Activated T-cell treated with anti-CD3 and anti-CD28 coated beads, Interleukin-2, amount 50 U/mL, for 72 hours (primary cell): Measurements from ENCODE around the gene FAM171A2. TPM values are rescaled to one million over a fixed set of nuclear protein-coding genes. Genes with fewer than 3 reads are reported as not detected.
"Not testable (repeated sequence)": the region's sequence is repeated elsewhere in the genome, so short reads cannot be mapped to it uniquely, and the experiment has no call there.

ENCODE experiments used
- ATAC-seq, 2 donors: fragments of 150-1000 bp; cut with Tn5 transposase; replicated peaks in 1 of 2; 2 replicates each; pipeline ENCODE4 v1.10.0; 2021; ENCODE audit warnings: moderate library complexity in 2 of 2, mild to moderate bottlenecking in 1 of 2
- DNase-seq, 2 donors: peaks; one replicate each; pipeline ENCODE4 v3.0.0; 2021 to 2022; ENCODE audit warnings: mixed read lengths in 1 of 2
- H3K27ac Mint-ChIP-seq: one replicate; pipeline ENCODE4 v1.8.0; 2022; ENCODE audit warnings: mild to moderate bottlenecking, moderate library complexity, mixed read lengths
- H3K27me3 Mint-ChIP-seq: one replicate; pipeline ENCODE4 v1.8.0; 2022; ENCODE audit warnings: low read depth, mixed read lengths
- H3K36me3 Mint-ChIP-seq, 2 donors: one replicate each; pipeline ENCODE4 v1.8.0; 2022; ENCODE audit warnings: mixed read lengths in 2 of 2, mild to moderate bottlenecking in 1 of 2; ENCODE audit not compliant: insufficient read depth in 2 of 2
- H3K4me1 Mint-ChIP-seq: one replicate; pipeline ENCODE4 v1.8.0; 2022; ENCODE audit warnings: low read depth, mixed read lengths
- H3K4me3 Mint-ChIP-seq, 2 donors: one replicate each; pipeline ENCODE4 v1.8.0; 2022; ENCODE audit warnings: mild to moderate bottlenecking in 2 of 2, mixed read lengths in 2 of 2, moderate library complexity in 2 of 2
- H3K9me3 Mint-ChIP-seq, 2 donors: one replicate each; pipeline ENCODE4 v1.8.0; 2022; ENCODE audit warnings: mixed read lengths in 2 of 2
- total RNA-seq, 2 donors: library from RNA; stranded (reverse); gene quantifications; one replicate each; pipeline ENCODE4 v1.2.3, GENCODE V29; 2022

The FAM171A2 gene
- total RNA-seq, 2 donors from 2014 or later = 0.14 to 0.41 TPM

DNA sequence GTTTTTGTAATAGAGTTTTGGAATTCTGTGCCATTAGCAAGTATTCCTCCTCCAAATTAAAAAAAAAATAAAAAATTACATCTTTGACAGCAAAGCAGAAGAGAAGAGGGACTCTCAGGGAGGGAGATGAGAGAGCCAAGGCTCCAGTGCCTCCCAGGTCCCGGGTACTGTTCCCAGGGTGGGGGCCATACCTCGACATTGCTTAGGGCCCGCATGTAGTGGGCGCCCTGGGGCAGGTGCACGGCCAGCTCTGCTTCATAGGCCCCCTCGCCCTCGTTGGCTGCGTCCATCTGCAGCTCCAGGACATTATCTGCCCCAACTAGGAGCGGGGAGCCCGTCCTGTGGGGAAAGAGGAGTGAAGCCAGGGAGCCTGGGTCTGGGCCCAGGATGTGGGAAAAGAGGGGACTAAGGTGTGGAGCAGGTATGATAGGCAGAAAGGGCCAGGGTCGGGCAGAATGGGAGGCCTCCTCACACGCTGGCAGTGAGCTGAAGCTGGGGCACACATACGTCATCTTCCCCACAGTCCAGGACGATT lies 14.6 kb upstream of the FAM171A2 start:
- no peak for ATAC-seq
- H3K36me3 Mint-ChIP-seq = no peaks in the 10 kb centered on the region
- H3K4me1 Mint-ChIP-seq = no peaks in the 10 kb centered on the region
- no peak overlapping the region for H3K4me3 Mint-ChIP-seq
- H3K9me3 Mint-ChIP-seq = no peaks in the 10 kb centered on the region
- H3K27ac Mint-ChIP-seq = no peak overlapping the region
- H3K27me3 Mint-ChIP-seq = peaks cover 10% of the 10 kb centered on the region
- no peak for DNase-seq

DNA sequence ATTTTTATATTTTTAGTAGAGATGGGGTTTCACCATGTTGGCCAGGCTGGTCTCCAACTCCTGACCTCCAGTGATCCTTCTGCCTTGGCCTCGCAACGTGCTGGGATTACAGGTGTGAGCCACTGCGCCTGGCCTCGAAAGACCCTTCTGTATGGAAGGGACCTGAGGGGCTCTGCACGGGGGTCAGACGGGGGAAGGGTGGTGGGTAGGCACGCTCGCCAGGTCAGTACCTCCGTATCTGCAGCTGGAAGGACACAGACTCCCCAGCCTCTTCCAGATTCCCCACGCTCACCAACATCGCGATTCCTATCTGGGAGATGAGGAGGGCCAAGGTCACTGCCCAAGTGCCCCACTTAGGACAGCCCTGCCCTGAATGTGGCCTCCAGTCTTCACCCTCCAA lies 13.1 kb upstream of the FAM171A2 start:
- ATAC-seq (no peak), DNase-seq (no peak)
- Mint-ChIP-seq H3K9me3 (no peaks in the 10 kb centered on the region), H3K36me3 (no peaks in the 10 kb centered on the region), H3K27ac (no peak overlapping the region), H3K27me3 (peaks cover 10% of the 10 kb centered on the region), H3K4me3 (no peak overlapping the region), H3K4me1 (no peaks in the 10 kb centered on the region)

DNA sequence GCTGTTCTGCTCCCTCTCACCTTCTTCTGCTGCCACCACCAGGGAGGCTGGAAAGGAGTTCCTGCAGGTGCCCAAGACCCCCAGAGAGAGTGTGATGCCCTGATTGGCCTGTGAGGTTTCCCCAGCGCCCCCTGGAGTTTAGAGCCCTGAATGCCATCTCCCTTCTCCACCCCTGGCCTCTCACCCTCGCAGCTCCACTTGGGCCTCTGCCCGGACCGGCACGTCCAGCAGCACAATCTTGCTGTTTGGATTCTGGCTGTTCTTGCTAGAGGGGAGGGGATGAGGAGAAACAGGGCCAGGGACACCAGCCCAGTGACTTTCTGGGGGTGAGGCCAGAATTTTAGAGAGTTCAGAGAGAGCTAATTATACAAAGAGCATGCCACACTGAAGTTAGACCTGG lies 12.5 kb upstream of the FAM171A2 start:
- Mint-ChIP-seq H3K36me3 (no peaks in the 10 kb centered on the region), H3K27ac (no peak overlapping the region), H3K4me1 (no peaks in the 10 kb centered on the region), H3K9me3 (no peaks in the 10 kb centered on the region), H3K27me3 (peaks cover 13% of the 10 kb centered on the region), H3K4me3 (no peak overlapping the region)
- ATAC-seq (peak in 1 of 2 donors; percentile 23), DNase-seq (peak; percentile 26 to 37)

- no peaks in the 10 kb centered on the region for H3K36me3 Mint-ChIP-seq
- no peak overlapping the region for H3K4me3 Mint-ChIP-seq
- ATAC-seq (no peak), DNase-seq (no peak)
- peaks cover 13% of the 10 kb centered on the region for H3K27me3 Mint-ChIP-seq
- no peaks in the 10 kb centered on the region for H3K9me3 Mint-ChIP-seq
- H3K4me1 Mint-ChIP-seq = no peaks in the 10 kb centered on the region
- no peak overlapping the region for H3K27ac Mint-ChIP-seq
Measured at GRCh38 chr17:44375196-44376017, 11.8 kb upstream of the FAM171A2 start.

DNA sequence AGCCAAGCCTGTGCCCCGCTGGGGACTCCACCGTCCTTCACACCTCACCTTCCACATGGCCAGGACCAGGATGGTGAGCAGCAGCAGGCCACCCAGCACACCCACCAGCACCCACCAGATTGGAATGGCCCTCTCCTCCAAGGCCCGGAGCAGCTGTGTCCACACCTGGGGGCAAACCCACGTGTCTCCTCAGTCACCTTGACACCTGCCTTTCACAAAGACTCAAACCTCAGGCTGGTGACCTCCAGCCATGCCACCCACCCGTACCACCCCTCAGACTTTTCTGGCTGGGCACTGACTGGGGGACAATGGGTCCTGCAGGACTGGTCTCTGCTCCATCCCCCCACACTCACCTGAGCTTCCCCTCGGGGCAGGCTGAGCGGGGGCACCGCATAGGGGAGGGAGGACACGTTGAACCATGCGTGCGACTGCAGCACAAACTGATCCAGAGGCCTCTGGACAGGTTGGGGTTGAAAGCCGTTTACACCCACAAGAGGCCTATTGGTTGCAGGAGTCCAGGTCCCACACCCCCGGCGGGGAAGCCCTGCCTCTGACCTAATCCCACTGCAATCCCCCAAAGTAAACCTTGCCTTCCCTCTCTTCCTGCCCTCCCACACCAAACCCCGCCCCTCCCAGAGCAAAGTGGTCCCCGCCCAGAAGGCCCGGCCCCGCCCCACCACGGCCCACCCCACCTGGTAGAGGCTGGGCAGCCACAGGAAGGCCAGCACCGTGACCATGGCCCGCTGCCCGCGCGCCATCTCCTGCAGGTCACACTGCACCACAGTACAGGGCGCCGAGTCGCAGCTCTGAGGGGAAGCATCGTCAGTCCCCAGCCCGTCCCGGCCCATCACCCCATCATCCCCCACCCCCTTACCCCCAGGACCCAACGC lies 10.9 kb upstream of the FAM171A2 start:
- Mint-ChIP-seq H3K4me1 (no peaks in the 10 kb centered on the region), H3K27ac (no peak overlapping the region), H3K9me3 (no peaks in the 10 kb centered on the region), H3K36me3 (no peaks in the 10 kb centered on the region), H3K4me3 (no peak overlapping the region), H3K27me3 (peaks cover 18% of the 10 kb centered on the region)
- DNase-seq = no peak
- ATAC-seq = no peak

DNA sequence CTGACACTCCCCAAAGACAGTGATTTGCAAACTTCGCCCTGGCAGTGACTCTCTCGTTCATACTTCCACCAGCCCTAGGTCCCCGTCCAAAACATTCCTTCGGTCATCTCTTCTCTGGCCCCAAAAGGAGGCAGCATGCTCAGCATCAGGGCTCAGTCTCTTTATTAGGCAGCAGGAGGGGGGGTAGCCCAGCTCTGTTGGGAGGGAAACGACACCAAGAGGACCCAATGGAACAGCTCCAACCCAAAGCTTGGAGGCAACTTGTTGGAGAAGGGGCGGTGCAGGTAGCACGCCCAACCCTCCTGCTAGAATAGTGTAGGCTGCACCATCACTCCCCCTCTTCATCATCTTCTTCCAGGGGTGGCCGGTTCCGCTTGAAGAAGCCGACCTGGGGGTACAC lies 8.4 kb upstream of the FAM171A2 start:
- ATAC-seq (no peak), DNase-seq (no peak)
- Mint-ChIP-seq H3K27ac (no peak overlapping the region), H3K36me3 (no peaks in the 10 kb centered on the region), H3K4me3 (no peak overlapping the region), H3K27me3 (peaks cover 30% of the 10 kb centered on the region), H3K9me3 (no peaks in the 10 kb centered on the region), H3K4me1 (no peaks in the 10 kb centered on the region)

- H3K9me3 Mint-ChIP-seq, DNase-seq, ATAC-seq, H3K36me3 Mint-ChIP-seq, H3K27ac Mint-ChIP-seq, H3K4me1 Mint-ChIP-seq: not testable (repeated sequence)
- peak overlapping the region; percentile 43 to 74 for H3K4me3 Mint-ChIP-seq
- H3K27me3 Mint-ChIP-seq = peaks cover 53% of the 10 kb centered on the region
Measured at GRCh38 chr17:44369414-44370023, 5.9 kb upstream of the FAM171A2 start.

GRCh38 chr17:44368391-44369243 lies 5.0 kb upstream of the FAM171A2 start:
- peaks cover 50% of the 10 kb centered on the region for H3K27me3 Mint-ChIP-seq
- ATAC-seq, H3K9me3 Mint-ChIP-seq, H3K4me1 Mint-ChIP-seq, H3K27ac Mint-ChIP-seq, H3K36me3 Mint-ChIP-seq, H3K4me3 Mint-ChIP-seq, DNase-seq: not testable (repeated sequence)

- H3K27ac Mint-ChIP-seq = no peak overlapping the region
- DNase-seq (no peak), ATAC-seq (no peak)
- no peak overlapping the region for H3K4me3 Mint-ChIP-seq
- no peaks in the 10 kb centered on the region for H3K9me3 Mint-ChIP-seq
- peaks cover 50% of the 10 kb centered on the region for H3K27me3 Mint-ChIP-seq
- no peaks in the 10 kb centered on the region for H3K36me3 Mint-ChIP-seq
- H3K4me1 Mint-ChIP-seq = no peaks in the 10 kb centered on the region
Measured at GRCh38 chr17:44367231-44367979, 3.8 kb upstream of the FAM171A2 start.

DNA sequence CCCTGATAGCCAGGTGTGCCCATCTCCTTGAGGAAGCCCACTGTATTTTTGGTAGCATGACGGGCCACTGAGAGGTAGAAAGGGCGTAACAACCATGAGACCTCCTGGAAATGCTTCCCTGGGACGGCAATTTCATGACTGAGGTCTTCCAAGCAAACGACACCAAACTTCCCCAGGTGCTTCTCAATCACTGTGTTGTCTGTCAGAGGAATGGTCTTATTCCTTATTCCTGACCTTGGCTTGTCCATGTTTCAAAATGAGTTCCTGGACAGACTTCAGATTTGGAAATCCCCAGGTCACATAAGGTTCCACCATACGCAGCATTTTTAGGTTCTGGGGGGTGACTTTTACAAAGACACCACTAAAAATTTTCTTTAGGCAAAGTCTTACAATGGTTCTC lies 1.4 kb upstream of the FAM171A2 start:
- H3K27ac Mint-ChIP-seq, DNase-seq, ATAC-seq, H3K36me3 Mint-ChIP-seq, H3K4me1 Mint-ChIP-seq, H3K9me3 Mint-ChIP-seq: not testable (repeated sequence)
- Mint-ChIP-seq H3K4me3 (peak overlapping the region; percentile 58 to 81), H3K27me3 (peaks cover 55% of the 10 kb centered on the region)

GRCh38 chr17:44362949-44363612 lies 572 bp downstream of the FAM171A2 start:
- H3K27me3 Mint-ChIP-seq = peaks cover 47% of the 10 kb centered on the region
- H3K4me3 Mint-ChIP-seq = peak overlapping the region; percentile 72 to 77
- peak in 1 of 2 donors; percentile 27 for DNase-seq
- H3K36me3 Mint-ChIP-seq = no peaks in the 10 kb centered on the region
- no peaks in the 10 kb centered on the region for H3K4me1 Mint-ChIP-seq
- no peak overlapping the region for H3K27ac Mint-ChIP-seq
- peak; percentile 46 to 55 for ATAC-seq
- H3K9me3 Mint-ChIP-seq = no peaks in the 10 kb centered on the region
